Colon (tissue), 2 donors: Measurements from ENCODE around the gene PTGDS.

Source experiments
- FAIRE-seq: peaks from 2 replicates; lab custom pipeline; 2012; peaks lifted over from hg19 to GRCh38; lab: Jason Lieb, UNC
- donor health status: control.
- donor health status: control.

The PTGDS gene

GRCh38 chr9:136958898-136959850 lies 18.1 kb upstream of the PTGDS start:
- no peak for FAIRE-seq

GRCh38 chr9:136960212-136960937 lies 16.9 kb upstream of the PTGDS start:
- no peak for FAIRE-seq

GRCh38 chr9:136960938-136961275 lies 16.4 kb upstream of the PTGDS start:
- no peak for FAIRE-seq

GRCh38 chr9:136961279-136962065 lies 15.8 kb upstream of the PTGDS start:
- no peak for FAIRE-seq

GRCh38 chr9:136962163-136962562 lies 15.1 kb upstream of the PTGDS start:
- no peak for FAIRE-seq

- no peak for FAIRE-seq
These were observed 14.5 kb upstream of the PTGDS start for GRCh38 chr9:136962701-136963248.

GRCh38 chr9:136963341-136963740 lies 14.0 kb upstream of the PTGDS start:
- FAIRE-seq = no peak

GRCh38 chr9:136963751-136964150 lies 13.6 kb upstream of the PTGDS start:
- no peak for FAIRE-seq

GRCh38 chr9:136964171-136964689 lies 13.1 kb upstream of the PTGDS start:
- FAIRE-seq = no peak

- no peak for FAIRE-seq
These were observed 12.4 kb upstream of the PTGDS start for GRCh38 chr9:136964833-136965422.

- FAIRE-seq = no peak
These were observed 11.4 kb upstream of the PTGDS start for GRCh38 chr9:136965771-136966484.

GRCh38 chr9:136968333-136969127 lies 8.8 kb upstream of the PTGDS start:
- no peak for FAIRE-seq

- no peak for FAIRE-seq
These were observed 8.2 kb upstream of the PTGDS start for GRCh38 chr9:136969150-136969549.

GRCh38 chr9:136969774-136970173 lies 7.5 kb upstream of the PTGDS start:
- FAIRE-seq = no peak

- no peak for FAIRE-seq
These were observed 6.9 kb upstream of the PTGDS start for GRCh38 chr9:136970361-136970760.

GRCh38 chr9:136971746-136972145 lies 5.6 kb upstream of the PTGDS start:
- FAIRE-seq = no peak

- FAIRE-seq = no peak
These were observed 5.0 kb upstream of the PTGDS start for GRCh38 chr9:136972335-136972734.

- FAIRE-seq = no peak
These were observed 4.6 kb upstream of the PTGDS start for GRCh38 chr9:136972743-136973142.

- no peak for FAIRE-seq
These were observed 3.4 kb upstream of the PTGDS start for GRCh38 chr9:136973618-136974617.
